Fibroblast of lung (primary cell): ENCODE data around the gene CCDC82. TPM values are rescaled to one million over a fixed set of nuclear protein-coding genes. Genes with fewer than 3 reads are reported as not detected.

Experiments
- DNase-seq, 2 donors: peaks; one replicate each; pipeline versions ENCODE4 v3.0.0 to v3.0.0-alpha.2; 2010; ENCODE audit warnings: low read depth in 2 of 2
- H2AFZ ChIP-seq: 2 replicates; pipeline ENCODE4 v1.5.1; 2012; ENCODE audit warnings: low read length, control low read depth, inconsistent platforms
- H3K27ac ChIP-seq: 2 replicates; pipeline ENCODE4 v1.5.1; 2011; ENCODE audit warnings: low read length, control low read depth; ENCODE audit not compliant: insufficient read depth
- H3K27me3 ChIP-seq: 2 replicates; pipeline ENCODE4 v1.5.1; 2011; ENCODE audit warnings: mild to moderate bottlenecking, low read length; ENCODE audit not compliant: control insufficient read depth, insufficient read depth
- H3K36me3 ChIP-seq: 2 replicates; pipeline ENCODE4 v1.5.1; 2011; ENCODE audit warnings: low read length; ENCODE audit not compliant: control insufficient read depth, insufficient read depth
- H3K4me1 ChIP-seq: 2 replicates; pipeline ENCODE4 v1.5.1; 2011; ENCODE audit warnings: low read length; ENCODE audit not compliant: control insufficient read depth, insufficient read depth; ENCODE audit errors: extremely low read depth
- H3K4me2 ChIP-seq: 2 replicates; pipeline ENCODE4 v1.5.1; 2011; ENCODE audit warnings: low read length, control low read depth; ENCODE audit not compliant: insufficient read depth; ENCODE audit errors: extremely low read depth
- H3K4me3 ChIP-seq, 4 experiments: fragments of 200-600 bp in 1 of 4; sonication (generic) in 1 of 4; replicated peaks in 1 of 4; 2 replicates each; pipeline ENCODE4 v1.5.1; 2011 to 2016; ENCODE audit warnings: low read length in 4 of 4, low read depth in 3 of 4, mild to moderate bottlenecking in 3 of 4, control low read depth in 2 of 4, inconsistent platforms in 1 of 4, mixed read lengths in 1 of 4; ENCODE audit not compliant: insufficient read depth in 1 of 4; ENCODE audit errors: control extremely low read depth in 1 of 4
- H3K79me2 ChIP-seq: 2 replicates; pipeline ENCODE4 v1.5.1; 2012; ENCODE audit warnings: mild to moderate bottlenecking, low read length, inconsistent platforms; ENCODE audit not compliant: control insufficient read depth, insufficient read depth
- H3K9ac ChIP-seq: 2 replicates; pipeline ENCODE4 v1.5.1; 2011; ENCODE audit warnings: mild to moderate bottlenecking, low read length, control low read depth; ENCODE audit not compliant: insufficient read depth
- H3K9me3 ChIP-seq: 2 replicates; pipeline ENCODE4 v1.5.1; 2012; ENCODE audit warnings: low read depth, low read length; ENCODE audit not compliant: control insufficient read depth, insufficient read depth
- H4K20me1 ChIP-seq: 2 replicates; pipeline ENCODE4 v1.5.1; 2011; ENCODE audit warnings: low read length; ENCODE audit not compliant: control insufficient read depth, insufficient read depth; ENCODE audit errors: extremely low read depth
- EZH2 ChIP-seq: IDR thresholded peaks from 2 replicates; pipeline ENCODE4 v1.5.1; 2012; ENCODE audit warnings: low read length, control low read depth, mild to moderate bottlenecking; ENCODE audit errors: missing control alignments
- polyA plus RNA-seq, 2 donors: library from polyadenylated mRNA; depleted of rRNA in 1 of 2; stranded (reverse) in 1 of 2; unstranded in 1 of 2; fragments of >200 nt; gene quantifications; 2 replicates each; pipeline ENCODE4 v1.2.1, GENCODE V29; 2011 to 2012; ENCODE audit warnings: missing spikeins in 1 of 2
- total RNA-seq: library from RNA; depleted of rRNA; stranded (reverse); fragments of >200 nt; gene quantifications from 2 replicates; pipeline ENCODE4 v1.2.1, GENCODE V29; 2014
- TF ChIP-seq, protein P1 (sequence below), 2 donors: IDR thresholded peaks in 1 of 2; conservative IDR thresholded peaks in 1 of 2; 1 replicate in 1 of 2; 2 replicates in 1 of 2; pipeline ENCODE4 v1.5.1; 2011 to 2012; ENCODE audit warnings: low read length in 2 of 2, control low read depth in 1 of 2, inconsistent platforms in 1 of 2, low read depth in 1 of 2, mild to moderate bottlenecking in 1 of 2

Gene CCDC82
- total and polyA plus RNA-seq, 2 donors (not counting 1 experiment from before 2014, with no cell fraction given): 14.2 to 19.5 TPM

DNA sequence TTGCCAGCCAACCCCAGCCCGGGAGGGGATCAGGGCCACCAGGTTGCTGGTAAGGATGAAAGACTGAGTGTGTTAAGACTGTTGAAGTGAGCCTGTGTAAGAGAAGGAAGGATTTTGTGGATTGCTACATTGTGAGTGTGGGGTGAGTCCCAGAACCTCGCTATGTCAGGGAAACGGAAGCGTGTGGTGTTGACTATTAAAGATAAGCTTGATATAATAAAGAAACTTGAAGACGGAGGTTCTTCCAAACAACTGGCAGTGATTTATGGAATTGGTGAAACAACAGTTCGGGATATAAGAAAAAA is 728 bp upstream of the CCDC82 start:
- H2AFZ ChIP-seq: peak overlapping the region; percentile 78
- TF ChIP-seq, protein P1, sequence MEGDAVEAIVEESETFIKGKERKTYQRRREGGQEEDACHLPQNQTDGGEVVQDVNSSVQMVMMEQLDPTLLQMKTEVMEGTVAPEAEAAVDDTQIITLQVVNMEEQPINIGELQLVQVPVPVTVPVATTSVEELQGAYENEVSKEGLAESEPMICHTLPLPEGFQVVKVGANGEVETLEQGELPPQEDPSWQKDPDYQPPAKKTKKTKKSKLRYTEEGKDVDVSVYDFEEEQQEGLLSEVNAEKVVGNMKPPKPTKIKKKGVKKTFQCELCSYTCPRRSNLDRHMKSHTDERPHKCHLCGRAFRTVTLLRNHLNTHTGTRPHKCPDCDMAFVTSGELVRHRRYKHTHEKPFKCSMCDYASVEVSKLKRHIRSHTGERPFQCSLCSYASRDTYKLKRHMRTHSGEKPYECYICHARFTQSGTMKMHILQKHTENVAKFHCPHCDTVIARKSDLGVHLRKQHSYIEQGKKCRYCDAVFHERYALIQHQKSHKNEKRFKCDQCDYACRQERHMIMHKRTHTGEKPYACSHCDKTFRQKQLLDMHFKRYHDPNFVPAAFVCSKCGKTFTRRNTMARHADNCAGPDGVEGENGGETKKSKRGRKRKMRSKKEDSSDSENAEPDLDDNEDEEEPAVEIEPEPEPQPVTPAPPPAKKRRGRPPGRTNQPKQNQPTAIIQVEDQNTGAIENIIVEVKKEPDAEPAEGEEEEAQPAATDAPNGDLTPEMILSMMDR (conservative IDR thresholded peaks at IDR 0.05 in 1 of 2, IDR thresholded peaks at IDR 0.05 in 1 of 2; ENCODE audit: low read depth in 1 of 2, low read length in 2 of 2): no peak
- no peak for TF ChIP-seq EZH2
- no peaks in the 10 kb centered on the region for H3K9me3 ChIP-seq
- H3K9ac ChIP-seq: peak overlapping the region; percentile 86
- H3K4me2 ChIP-seq: peak overlapping the region; percentile 95
- peak overlapping the region; percentile 76 to 92 (median 86) for H3K4me3 ChIP-seq
- H3K4me1 ChIP-seq: peaks cover 2% of the 10 kb centered on the region
- H3K27me3 ChIP-seq: no peaks in the 10 kb centered on the region
- H3K36me3 ChIP-seq: peaks cover 2% of the 10 kb centered on the region
- peak; percentile 35 to 39 for DNase-seq
- peaks cover 52% of the 10 kb centered on the region for H3K79me2 ChIP-seq
- no peaks in the 10 kb centered on the region for H4K20me1 ChIP-seq
- H3K27ac ChIP-seq: peak overlapping the region; percentile 96

DNA sequence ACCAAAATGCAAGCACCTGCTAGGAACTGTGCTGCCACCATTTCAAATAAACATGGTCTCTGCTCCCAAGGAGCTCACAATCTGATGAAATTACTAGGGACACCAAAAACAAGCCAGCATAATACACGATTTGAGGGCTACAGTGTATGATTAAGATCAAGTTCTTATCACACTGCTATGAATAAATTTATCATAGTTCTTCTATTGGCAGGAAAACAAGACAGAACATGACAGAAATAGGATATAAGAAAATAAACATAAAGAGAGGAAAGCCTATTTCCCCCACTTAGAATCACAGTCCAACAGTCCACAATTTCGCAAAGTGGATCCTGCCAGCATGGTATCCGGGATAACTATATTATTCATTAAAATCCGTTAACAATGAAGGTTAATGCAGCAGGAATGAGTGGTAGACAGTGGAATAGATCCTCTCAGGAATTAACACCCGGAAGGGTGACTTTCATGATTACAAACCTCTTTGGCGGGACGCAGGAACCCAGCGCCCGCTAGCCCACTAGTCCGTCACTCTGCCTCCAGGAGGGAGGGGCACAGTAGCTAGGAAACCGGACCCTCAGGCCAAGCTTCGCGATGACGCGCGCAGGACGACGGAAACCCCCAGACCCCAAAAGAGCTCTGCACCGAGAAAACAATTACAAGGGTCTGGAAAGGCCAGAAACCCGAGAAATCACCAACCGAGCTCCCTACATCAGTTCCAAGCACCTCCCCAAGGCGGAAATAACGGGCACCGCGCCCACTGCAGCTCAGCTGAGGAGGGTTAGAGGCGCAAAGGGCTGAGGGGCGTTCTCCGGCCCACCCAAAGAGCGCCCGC is 607 bp downstream of the CCDC82 start:
- peak in 1 of 2 donors; percentile 65 for DNase-seq
- Histone ChIP-seq H3K27ac (peak overlapping the region; percentile 96), H3K27me3 (no peaks in the 10 kb centered on the region), H3K4me2 (peak overlapping the region; percentile 84), H3K4me1 (peaks cover 2% of the 10 kb centered on the region), H3K9ac (peak overlapping the region; percentile 86), H3K9me3 (no peaks in the 10 kb centered on the region), H3K4me3 (peak overlapping the region; percentile 76 to 94 (median 87)), H2AFZ (peak overlapping the region; percentile 73), H4K20me1 (no peaks in the 10 kb centered on the region), H3K36me3 (peaks cover 2% of the 10 kb centered on the region), H3K79me2 (peaks cover 52% of the 10 kb centered on the region)
- TF ChIP-seq, protein P1 (conservative IDR thresholded peaks at IDR 0.05 in 1 of 2, IDR thresholded peaks at IDR 0.05 in 1 of 2; ENCODE audit: low read depth in 1 of 2, low read length in 2 of 2): no peak
- no peak for TF ChIP-seq EZH2

- H3K27ac ChIP-seq: no peak overlapping the region
- H4K20me1 ChIP-seq: no peaks in the 10 kb centered on the region
- no peak overlapping the region for H3K4me2 ChIP-seq
- H3K9me3 ChIP-seq: no peaks in the 10 kb centered on the region
- no peaks in the 10 kb centered on the region for H3K36me3 ChIP-seq
- H3K4me3 ChIP-seq: no peak overlapping the region
- no peak overlapping the region for H2AFZ ChIP-seq
- no peaks in the 10 kb centered on the region for H3K27me3 ChIP-seq
- no peak for DNase-seq
- no peak for TF ChIP-seq EZH2
- TF ChIP-seq, protein P1 (conservative IDR thresholded peaks at IDR 0.05 in 1 of 2, IDR thresholded peaks at IDR 0.05 in 1 of 2; ENCODE audit: low read depth in 1 of 2, low read length in 2 of 2): no peak
- H3K9ac ChIP-seq: no peak overlapping the region
- no peaks in the 10 kb centered on the region for H3K4me1 ChIP-seq
- peaks cover 30% of the 10 kb centered on the region for H3K79me2 ChIP-seq
Observed at GRCh38 chr11:96385187-96385586, 4.5 kb downstream of the CCDC82 start.
